C4-2B (cell line): ENCODE data around the gene C8B.

Experiments used
- ZFX ChIP-seq: fragments of 450-650 bp; IDR thresholded peaks from 2 replicates; pipeline ENCODE4 v1.6.1; 2017
- TF ChIP-seq, protein P1 (sequence below): fragments of 450-650 bp; conservative IDR thresholded peaks from 2 replicates; pipeline ENCODE4 v1.5.1; 2017; ENCODE audit warnings: mild to moderate bottlenecking

DNA sequence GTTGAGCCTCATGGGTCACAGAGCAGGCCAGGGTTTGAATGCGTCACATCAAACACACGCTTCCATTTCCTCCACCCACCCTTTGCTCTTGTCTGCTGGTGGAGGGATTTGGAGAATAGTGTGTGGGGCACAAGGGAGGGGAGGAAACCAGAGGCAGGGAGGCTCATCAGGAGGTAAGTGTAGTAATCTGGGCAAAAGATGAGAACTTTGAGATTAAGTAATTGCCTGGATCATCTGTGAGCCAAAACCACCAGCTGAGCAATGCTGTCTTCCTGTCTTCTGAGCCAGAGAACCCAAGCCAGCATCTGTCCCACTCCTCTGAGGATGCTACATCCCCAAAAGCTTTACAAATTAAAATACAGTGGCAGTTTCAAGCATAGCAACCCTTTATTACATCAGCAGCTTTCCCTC is 45.2 kb downstream of the C8B start:
- TF ChIP-seq, protein P1, sequence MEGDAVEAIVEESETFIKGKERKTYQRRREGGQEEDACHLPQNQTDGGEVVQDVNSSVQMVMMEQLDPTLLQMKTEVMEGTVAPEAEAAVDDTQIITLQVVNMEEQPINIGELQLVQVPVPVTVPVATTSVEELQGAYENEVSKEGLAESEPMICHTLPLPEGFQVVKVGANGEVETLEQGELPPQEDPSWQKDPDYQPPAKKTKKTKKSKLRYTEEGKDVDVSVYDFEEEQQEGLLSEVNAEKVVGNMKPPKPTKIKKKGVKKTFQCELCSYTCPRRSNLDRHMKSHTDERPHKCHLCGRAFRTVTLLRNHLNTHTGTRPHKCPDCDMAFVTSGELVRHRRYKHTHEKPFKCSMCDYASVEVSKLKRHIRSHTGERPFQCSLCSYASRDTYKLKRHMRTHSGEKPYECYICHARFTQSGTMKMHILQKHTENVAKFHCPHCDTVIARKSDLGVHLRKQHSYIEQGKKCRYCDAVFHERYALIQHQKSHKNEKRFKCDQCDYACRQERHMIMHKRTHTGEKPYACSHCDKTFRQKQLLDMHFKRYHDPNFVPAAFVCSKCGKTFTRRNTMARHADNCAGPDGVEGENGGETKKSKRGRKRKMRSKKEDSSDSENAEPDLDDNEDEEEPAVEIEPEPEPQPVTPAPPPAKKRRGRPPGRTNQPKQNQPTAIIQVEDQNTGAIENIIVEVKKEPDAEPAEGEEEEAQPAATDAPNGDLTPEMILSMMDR, result no peak
- TF ChIP-seq ZFX, result no peak
